Rectal smooth muscle tissue (tissue), 1 donor: ENCODE results near the gene CTDSP2.
"Not testable (repeated sequence)": the region's sequence is repeated elsewhere in the genome, so short reads cannot be mapped to it uniquely, and the experiment has no call there.

ENCODE experiments used
- H3K27ac ChIP-seq: one replicate; pipeline ENCODE4 v1.7.0; 2013; ENCODE audit warnings: low read depth, low read length, inconsistent platforms
- H3K27me3 ChIP-seq: one replicate; pipeline ENCODE4 v1.7.0; 2013; ENCODE audit warnings: low read length; ENCODE audit not compliant: control insufficient read depth, insufficient read depth
- H3K36me3 ChIP-seq: one replicate; pipeline ENCODE4 v1.7.0; 2013; ENCODE audit warnings: low read length; ENCODE audit not compliant: control insufficient read depth, insufficient read depth
- H3K4me1 ChIP-seq: one replicate; pipeline ENCODE4 v1.7.0; 2013; ENCODE audit warnings: low read length; ENCODE audit not compliant: control insufficient read depth, insufficient read depth
- H3K4me3 ChIP-seq: one replicate; pipeline ENCODE4 v1.7.0; 2013; ENCODE audit warnings: low read length
- H3K9ac ChIP-seq: one replicate; pipeline ENCODE4 v1.7.0; 2013; ENCODE audit warnings: low read length

Gene CTDSP2

GRCh38 chr12:57888409-57889157 is 42.1 kb upstream of the CTDSP2 start:
- Histone ChIP-seq H3K4me3 (peak overlapping the region; percentile 43), H3K36me3 (no peaks in the 10 kb centered on the region), H3K4me1 (peaks cover 38% of the 10 kb centered on the region)

GRCh38 chr12:57887631-57888408 is 41.3 kb upstream of the CTDSP2 start:
- peak overlapping the region; percentile 77 for H3K27ac ChIP-seq
- no peak overlapping the region for H3K4me3 ChIP-seq
- no peak overlapping the region for H3K9ac ChIP-seq
- H3K36me3 ChIP-seq, result no peaks in the 10 kb centered on the region
- peaks cover 30% of the 10 kb centered on the region for H3K4me1 ChIP-seq
- no peaks in the 10 kb centered on the region for H3K27me3 ChIP-seq

More at GRCh38 chr12:57888409-57889157, 42.1 kb upstream of the CTDSP2 start:
- Histone ChIP-seq H3K9ac (no peak overlapping the region), H3K27me3 (no peaks in the 10 kb centered on the region), H3K27ac (peak overlapping the region; percentile 77)

DNA sequence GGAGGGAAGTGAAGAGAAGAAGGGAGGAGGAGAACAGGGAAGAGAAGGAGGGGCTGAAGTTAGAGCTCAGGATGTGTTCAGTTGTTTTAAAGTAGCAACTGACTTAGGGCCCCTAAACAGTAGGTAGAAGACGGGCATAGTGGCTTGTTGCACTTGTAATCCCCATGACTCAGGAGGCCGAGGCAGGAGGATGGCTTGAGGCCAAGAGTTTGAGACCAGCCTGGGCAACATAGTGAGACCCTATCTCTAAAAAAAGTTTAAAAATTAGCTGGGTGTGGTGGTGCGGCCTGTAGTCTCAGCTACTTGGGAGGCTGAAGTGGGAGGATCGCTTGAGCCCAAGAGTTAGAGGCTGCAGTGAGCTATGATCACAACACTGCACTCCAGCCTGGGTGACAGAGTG is 40.4 kb upstream of the CTDSP2 start:
- not testable (repeated sequence) for H3K4me3 ChIP-seq, H3K9ac ChIP-seq, H3K36me3 ChIP-seq, H3K27me3 ChIP-seq, H3K27ac ChIP-seq
- H3K4me1 ChIP-seq, result peaks cover 26% of the 10 kb centered on the region

GRCh38 chr12:57886542-57886941 is 40.0 kb upstream of the CTDSP2 start:
- Histone ChIP-seq H3K27ac (no peak overlapping the region), H3K9ac (no peak overlapping the region), H3K4me1 (peaks cover 26% of the 10 kb centered on the region), H3K36me3 (no peaks in the 10 kb centered on the region), H3K27me3 (no peaks in the 10 kb centered on the region), H3K4me3 (no peak overlapping the region)

DNA sequence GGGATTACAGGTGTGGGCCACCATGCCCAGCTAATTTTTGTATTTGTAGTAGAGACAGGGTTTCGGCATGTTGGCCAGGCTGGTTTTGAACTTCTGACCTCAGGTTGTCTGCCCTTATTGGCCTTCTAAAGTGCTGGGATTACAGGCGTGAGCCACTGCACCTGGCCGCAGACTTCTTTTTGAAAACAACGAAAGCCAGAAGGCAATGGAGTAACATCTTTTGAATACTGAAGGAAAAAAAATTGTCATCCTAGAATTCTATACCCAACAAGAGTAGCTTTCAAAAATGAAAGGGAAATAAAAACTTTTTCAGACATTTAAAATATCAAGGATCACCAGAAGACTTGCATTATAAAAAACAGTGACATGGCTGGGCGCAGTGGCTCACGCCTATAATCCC is 38.7 kb upstream of the CTDSP2 start:
- no peak overlapping the region for H3K9ac ChIP-seq
- no peaks in the 10 kb centered on the region for H3K27me3 ChIP-seq
- H3K27ac ChIP-seq, result no peak overlapping the region
- H3K4me3 ChIP-seq, result no peak overlapping the region
- no peaks in the 10 kb centered on the region for H3K36me3 ChIP-seq
- H3K4me1 ChIP-seq, result peaks cover 26% of the 10 kb centered on the region

GRCh38 chr12:57883700-57884099 is 37.2 kb upstream of the CTDSP2 start:
- Histone ChIP-seq H3K27ac (no peak overlapping the region), H3K4me1 (peaks cover 10% of the 10 kb centered on the region), H3K4me3 (no peak overlapping the region), H3K36me3 (no peaks in the 10 kb centered on the region), H3K27me3 (no peaks in the 10 kb centered on the region), H3K9ac (no peak overlapping the region)

DNA sequence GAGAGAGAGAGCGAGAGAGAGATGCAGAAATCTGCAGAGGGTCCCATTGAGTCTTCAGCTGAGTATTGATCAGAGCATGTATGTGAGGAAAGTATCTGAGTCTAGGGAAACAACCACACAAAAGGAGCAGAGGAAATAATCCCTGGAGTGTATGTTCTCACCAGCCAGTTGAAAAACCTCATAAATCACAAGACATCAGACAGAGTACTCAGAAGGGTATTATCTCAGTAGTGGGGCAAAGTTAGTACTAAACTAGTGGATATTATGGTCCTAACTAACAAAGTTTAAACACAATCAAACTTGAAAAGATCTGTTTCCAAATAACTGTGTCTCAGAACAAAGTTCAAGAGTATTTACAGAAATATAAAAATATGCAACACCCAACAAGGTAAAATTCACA is 36.5 kb upstream of the CTDSP2 start:
- H3K4me1 ChIP-seq, result peaks cover 5% of the 10 kb centered on the region
- H3K4me3 ChIP-seq, result no peak overlapping the region
- no peaks in the 10 kb centered on the region for H3K27me3 ChIP-seq
- H3K27ac ChIP-seq, result no peak overlapping the region
- H3K36me3 ChIP-seq, result no peaks in the 10 kb centered on the region
- H3K9ac ChIP-seq, result no peak overlapping the region

DNA sequence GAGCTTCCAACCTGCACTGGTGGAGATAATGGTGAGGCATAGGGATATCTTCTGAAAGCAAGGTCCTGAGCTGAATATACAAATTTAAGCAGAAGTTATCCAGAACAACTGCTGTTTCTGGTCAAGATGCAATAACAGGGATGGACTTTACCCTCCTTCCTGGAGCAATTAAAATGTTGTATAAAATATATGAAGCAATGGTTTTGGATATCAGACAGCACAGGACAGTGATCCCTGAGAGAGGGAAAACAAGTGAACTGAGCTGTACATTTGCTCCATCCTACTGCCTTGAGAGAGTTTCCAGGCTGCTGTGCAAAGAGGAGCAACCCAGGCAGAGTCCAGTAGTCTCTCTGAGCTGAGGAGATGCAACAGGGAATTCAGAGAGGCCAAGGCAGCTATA is 36.0 kb upstream of the CTDSP2 start:
- Histone ChIP-seq H3K27ac (no peak overlapping the region), H3K9ac (no peak overlapping the region), H3K4me1 (no peaks in the 10 kb centered on the region), H3K4me3 (no peak overlapping the region), H3K36me3 (no peaks in the 10 kb centered on the region), H3K27me3 (no peaks in the 10 kb centered on the region)

DNA sequence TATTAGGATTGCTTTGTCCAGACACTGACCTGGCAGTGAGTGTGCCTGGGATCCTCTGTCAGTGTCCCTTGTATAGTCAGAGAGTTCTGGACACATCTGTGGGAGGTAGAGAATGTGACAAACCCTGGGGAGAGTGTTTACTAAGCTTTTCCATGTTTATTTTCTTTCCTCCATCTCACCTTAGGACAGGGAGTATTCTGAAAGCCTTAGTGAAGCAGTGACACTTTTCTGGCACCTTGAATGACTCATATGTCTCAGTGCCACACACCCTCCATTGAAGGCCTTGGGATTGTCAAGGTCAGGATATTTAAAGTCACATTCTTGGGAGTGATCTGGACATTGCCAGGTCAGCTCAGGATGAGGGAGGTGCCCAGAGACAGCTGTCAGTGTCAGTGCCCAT is 34.9 kb upstream of the CTDSP2 start:
- Histone ChIP-seq H3K36me3 (no peaks in the 10 kb centered on the region), H3K27me3 (no peaks in the 10 kb centered on the region), H3K9ac (no peak overlapping the region), H3K4me1 (no peaks in the 10 kb centered on the region), H3K4me3 (no peak overlapping the region), H3K27ac (no peak overlapping the region)

- H3K4me1 ChIP-seq, H3K4me3 ChIP-seq, H3K9ac ChIP-seq, H3K27ac ChIP-seq, H3K36me3 ChIP-seq, H3K27me3 ChIP-seq: not testable (repeated sequence)
Measured at GRCh38 chr12:57881035-57881434, 34.5 kb upstream of the CTDSP2 start.

DNA sequence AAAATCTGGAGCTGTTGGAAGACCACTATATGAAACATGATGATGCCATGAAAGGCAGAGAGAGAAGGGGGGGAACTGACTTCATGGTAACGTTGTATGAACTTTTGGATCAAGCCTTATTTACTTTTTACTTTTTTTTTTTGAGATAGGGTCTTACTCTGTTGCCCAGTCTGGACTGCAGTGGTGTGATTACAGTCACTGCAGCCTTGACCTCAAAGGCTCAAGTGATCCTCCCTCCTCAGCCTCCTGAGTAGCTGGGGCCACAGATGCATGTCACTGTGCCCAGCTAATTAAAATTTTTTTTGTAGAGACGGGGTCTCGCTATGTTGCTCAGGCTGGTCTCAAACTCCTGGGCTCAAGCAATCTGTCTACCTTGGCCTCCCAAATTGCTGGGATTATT is 31.3 kb upstream of the CTDSP2 start:
- H3K36me3 ChIP-seq, result no peaks in the 10 kb centered on the region
- H3K4me1 ChIP-seq, result peaks cover 5% of the 10 kb centered on the region
- no peak overlapping the region for H3K27ac ChIP-seq
- no peaks in the 10 kb centered on the region for H3K27me3 ChIP-seq
- no peak overlapping the region for H3K9ac ChIP-seq
- H3K4me3 ChIP-seq, result no peak overlapping the region

- Histone ChIP-seq H3K9ac (no peak overlapping the region), H3K4me3 (no peak overlapping the region), H3K27ac (no peak overlapping the region), H3K27me3 (no peaks in the 10 kb centered on the region), H3K36me3 (no peaks in the 10 kb centered on the region), H3K4me1 (peaks cover 5% of the 10 kb centered on the region)
Measured at GRCh38 chr12:57875753-57876547, 29.4 kb upstream of the CTDSP2 start.
